ENCODE results near the gene CALML5.
A peak's percentile ranks its signal among the peaks of the same experiment; 100 is the strongest.

CALML5 gene

GRCh38 chr10:5514226-5514850 is 15.0 kb upstream of the CALML5 start:
- no peak for DNase-seq
- no peaks in the 10 kb centered on the region for H3K36me3 Mint-ChIP-seq
- no peak overlapping the region for H3K4me3 Mint-ChIP-seq
- peaks cover 7% of the 10 kb centered on the region for H3K4me1 Mint-ChIP-seq
- H3K9me3 Mint-ChIP-seq, result no peaks in the 10 kb centered on the region
- H3K27me3 Mint-ChIP-seq, result peaks cover 59% of the 10 kb centered on the region
- no peak overlapping the region for H3K27ac Mint-ChIP-seq
- CTCF ChIA-PET, result no interaction called here

DNA sequence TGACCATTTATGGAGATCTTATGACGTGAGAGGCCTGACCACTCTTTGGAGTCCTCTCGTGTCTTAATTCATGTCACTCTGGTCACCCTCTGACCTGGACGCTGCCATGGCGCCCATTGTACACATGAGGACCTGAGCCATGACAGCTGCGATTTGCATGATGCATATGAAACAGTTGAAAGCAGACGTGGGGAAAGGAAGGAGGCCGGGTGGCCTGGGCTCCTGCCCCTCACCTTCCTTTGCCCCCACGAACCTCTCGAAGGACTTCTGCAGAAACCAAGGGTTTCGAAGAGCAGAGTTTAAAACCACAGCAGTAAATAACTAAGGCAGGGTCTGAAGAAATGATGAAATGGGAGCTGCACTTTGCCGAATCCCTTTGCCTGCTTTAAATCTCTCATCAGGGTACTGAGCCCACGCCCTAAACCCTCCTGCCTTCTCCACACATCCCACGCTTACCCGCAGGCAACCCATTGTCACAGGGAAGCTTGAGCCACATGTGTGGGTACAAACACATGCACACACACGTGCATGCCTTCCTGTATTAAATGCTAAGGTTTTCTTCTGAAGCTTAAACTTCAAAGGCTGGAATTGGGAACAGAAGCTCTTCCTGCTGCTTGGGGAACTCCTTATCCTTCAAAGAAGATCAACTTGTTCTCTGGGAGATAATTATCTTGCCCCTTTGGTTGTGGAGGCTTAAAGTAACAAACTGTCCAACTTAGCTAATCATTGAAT is 13.7 kb upstream of the CALML5 start:
- no peak overlapping the region for H3K4me3 Mint-ChIP-seq
- peaks cover 7% of the 10 kb centered on the region for H3K4me1 Mint-ChIP-seq
- no peaks in the 10 kb centered on the region for H3K36me3 Mint-ChIP-seq
- no peak for DNase-seq
- H3K9me3 Mint-ChIP-seq, result no peaks in the 10 kb centered on the region
- no peak overlapping the region for H3K27ac Mint-ChIP-seq
- CTCF ChIA-PET, result interaction anchor here (0.7 kb wide), 1 partner anchor 110 kb away, joined by 5 read pairs; no protein-coding TSS in a partner anchor
- H3K27me3 Mint-ChIP-seq, result peaks cover 53% of the 10 kb centered on the region

DNA sequence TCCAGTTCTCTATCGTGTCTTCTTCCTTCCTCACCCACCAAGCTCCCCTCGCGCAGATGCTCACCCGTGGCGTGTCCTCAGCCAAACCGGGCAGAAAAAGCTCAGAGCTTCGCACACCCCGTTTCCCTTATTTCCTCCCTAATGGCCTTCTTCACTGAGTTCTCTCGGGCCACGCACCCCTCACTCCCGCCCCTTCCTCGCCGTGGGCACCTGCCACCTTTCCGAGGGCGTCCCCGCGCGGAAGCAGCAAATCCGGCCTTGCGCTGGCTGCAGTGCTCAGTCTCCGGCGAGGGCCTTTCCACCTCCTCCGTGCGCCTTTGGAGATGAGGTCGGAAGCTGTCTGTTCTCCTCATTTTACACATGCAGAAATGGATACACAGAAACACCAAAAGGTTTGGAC is 13.0 kb upstream of the CALML5 start:
- Mint-ChIP-seq H3K4me3 (no peak overlapping the region), H3K27me3 (peaks cover 51% of the 10 kb centered on the region), H3K36me3 (no peaks in the 10 kb centered on the region), H3K4me1 (peaks cover 7% of the 10 kb centered on the region), H3K27ac (no peak overlapping the region), H3K9me3 (no peaks in the 10 kb centered on the region)
- no peak for DNase-seq
- CTCF ChIA-PET, result no interaction called here

GRCh38 chr10:5511885-5512280 is 12.5 kb upstream of the CALML5 start:
- DNase-seq, result no peak
- Mint-ChIP-seq H3K27ac (no peak overlapping the region), H3K9me3 (no peaks in the 10 kb centered on the region), H3K36me3 (no peaks in the 10 kb centered on the region), H3K4me1 (peaks cover 7% of the 10 kb centered on the region), H3K4me3 (no peak overlapping the region), H3K27me3 (peaks cover 49% of the 10 kb centered on the region)
- CTCF ChIA-PET, result no interaction called here

DNA sequence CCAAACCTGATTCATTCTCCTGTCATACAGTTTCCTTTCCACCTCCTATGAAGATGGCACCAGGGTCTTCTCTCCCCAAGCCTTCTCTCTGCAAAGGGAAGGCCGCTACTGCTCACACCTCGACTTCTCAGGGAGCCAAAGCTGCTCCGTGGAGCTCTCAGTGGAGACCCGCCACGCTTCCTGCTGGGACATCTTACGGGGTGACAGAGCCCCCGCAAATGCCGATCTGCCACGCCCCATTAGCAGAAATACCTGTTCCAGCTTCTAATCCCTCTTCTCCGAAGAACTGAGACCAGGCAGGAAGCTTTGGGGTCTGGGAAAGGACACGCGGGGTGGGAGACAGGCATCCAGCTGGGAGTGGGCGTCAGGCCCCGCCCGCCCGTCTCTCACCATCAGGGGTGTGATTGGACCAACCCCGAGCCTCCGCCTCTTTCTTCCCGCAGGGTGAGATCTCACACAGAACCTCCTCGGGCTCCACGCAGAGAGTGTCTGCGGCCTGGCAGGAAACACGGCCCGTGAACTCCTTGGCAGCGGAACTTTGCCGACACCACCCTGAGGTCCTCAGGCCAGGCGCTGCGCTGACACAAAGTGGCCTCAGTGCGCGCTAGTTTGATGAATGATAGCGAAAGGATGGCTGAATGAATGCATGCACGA is 12.0 kb upstream of the CALML5 start:
- Mint-ChIP-seq H3K9me3 (no peaks in the 10 kb centered on the region), H3K27me3 (peaks cover 53% of the 10 kb centered on the region), H3K27ac (no peak overlapping the region), H3K4me1 (peaks cover 7% of the 10 kb centered on the region), H3K4me3 (no peak overlapping the region), H3K36me3 (no peaks in the 10 kb centered on the region)
- CTCF ChIA-PET, result no interaction called here
- no peak for DNase-seq

DNA sequence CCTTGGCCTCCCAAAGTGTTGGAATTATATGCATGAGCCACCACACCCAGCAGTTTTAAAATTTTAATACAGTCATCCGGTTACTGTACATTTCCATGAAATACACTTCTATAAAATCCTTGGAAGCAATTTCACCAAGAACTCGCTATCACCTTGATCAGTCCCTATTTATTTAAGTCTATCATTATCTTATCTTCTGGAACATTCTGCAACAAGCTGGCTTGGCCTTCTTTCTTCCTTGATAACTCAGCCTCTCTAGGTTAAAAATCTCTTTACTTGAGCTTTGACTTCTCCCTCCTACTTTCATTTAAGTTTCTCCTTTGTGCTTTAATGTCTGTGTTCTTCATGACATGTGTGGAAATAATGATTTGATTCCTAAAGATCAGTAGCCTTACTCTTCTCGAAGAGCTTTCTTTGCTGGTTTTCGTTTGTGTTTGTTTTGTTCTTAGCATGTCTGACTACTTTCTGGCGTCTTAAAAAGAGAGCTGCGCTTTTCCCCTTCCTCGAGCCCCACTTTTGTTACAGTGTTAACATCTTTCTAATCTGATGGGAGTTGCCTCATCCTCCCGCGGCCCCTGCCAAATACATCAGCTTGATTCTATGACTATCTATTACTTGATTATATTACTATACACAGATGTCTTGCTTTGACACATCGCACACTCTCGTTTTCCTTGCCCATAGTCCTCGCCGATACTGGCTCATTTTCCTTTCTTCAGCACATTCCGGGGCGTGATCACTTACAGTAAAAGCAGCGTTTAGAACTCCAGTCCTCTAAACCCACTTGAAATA is 11.1 kb upstream of the CALML5 start:
- H3K4me3 Mint-ChIP-seq, result no peak overlapping the region

DNA sequence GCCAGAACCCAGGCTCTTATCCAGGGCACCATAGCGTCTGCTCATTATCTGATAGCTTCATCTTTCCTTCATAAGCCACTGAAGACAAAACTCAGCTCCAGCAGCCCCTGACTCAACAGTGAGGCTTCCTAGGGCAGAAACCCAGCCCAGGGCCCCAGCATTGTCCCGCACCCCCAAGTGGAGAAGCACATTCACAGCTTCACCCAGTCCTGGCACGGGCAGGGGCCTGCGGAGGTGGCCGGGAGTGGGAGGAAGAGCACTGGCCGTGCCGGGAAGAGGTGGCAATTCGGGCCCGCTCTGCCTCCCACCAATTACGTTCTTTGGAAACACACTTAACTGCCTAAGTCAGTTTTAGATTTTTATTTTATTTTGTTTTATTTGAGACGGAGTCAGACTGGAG is 10.3 kb upstream of the CALML5 start:
- Mint-ChIP-seq H3K4me1 (peaks cover 7% of the 10 kb centered on the region), H3K36me3 (no peaks in the 10 kb centered on the region), H3K27ac (no peak overlapping the region), H3K4me3 (no peak overlapping the region), H3K27me3 (peaks cover 53% of the 10 kb centered on the region), H3K9me3 (no peaks in the 10 kb centered on the region)
- DNase-seq, result no peak
- CTCF ChIA-PET, result no interaction called here

More for the DNA sequence above, 11.1 kb upstream of the CALML5 start:
- peaks cover 50% of the 10 kb centered on the region for H3K27me3 Mint-ChIP-seq
- no peak overlapping the region for H3K27ac Mint-ChIP-seq
- CTCF ChIA-PET, result interaction anchor here (0.6 kb wide), 1 partner anchor 18 kb away, joined by 4 read pairs; no protein-coding TSS in a partner anchor
- H3K36me3 Mint-ChIP-seq, result no peaks in the 10 kb centered on the region
- DNase-seq, result no peak
- peaks cover 7% of the 10 kb centered on the region for H3K4me1 Mint-ChIP-seq
- no peaks in the 10 kb centered on the region for H3K9me3 Mint-ChIP-seq

GRCh38 chr10:5509236-5509635 is 9.9 kb upstream of the CALML5 start:
- CTCF ChIA-PET, result no interaction called here
- no peak for DNase-seq
- Mint-ChIP-seq H3K27ac (no peak overlapping the region), H3K9me3 (no peaks in the 10 kb centered on the region), H3K4me1 (peaks cover 7% of the 10 kb centered on the region), H3K4me3 (no peak overlapping the region), H3K27me3 (peaks cover 53% of the 10 kb centered on the region), H3K36me3 (no peaks in the 10 kb centered on the region)

- DNase-seq, result no peak
- no peak overlapping the region for H3K27ac Mint-ChIP-seq
- H3K36me3 Mint-ChIP-seq, result no peaks in the 10 kb centered on the region
- peaks cover 7% of the 10 kb centered on the region for H3K4me1 Mint-ChIP-seq
- H3K9me3 Mint-ChIP-seq, result no peaks in the 10 kb centered on the region
- H3K4me3 Mint-ChIP-seq, result no peak overlapping the region
- H3K27me3 Mint-ChIP-seq, result peaks cover 53% of the 10 kb centered on the region
- CTCF ChIA-PET, result no interaction called here
These were observed 9.4 kb upstream of the CALML5 start for GRCh38 chr10:5508786-5509185.

- Mint-ChIP-seq H3K9me3 (no peaks in the 10 kb centered on the region), H3K36me3 (no peaks in the 10 kb centered on the region), H3K4me1 (peaks cover 4% of the 10 kb centered on the region), H3K27me3 (peaks cover 53% of the 10 kb centered on the region), H3K4me3 (no peak overlapping the region), H3K27ac (no peak overlapping the region)
- CTCF ChIA-PET, result no interaction called here
- DNase-seq, result no peak
These were observed 8.8 kb upstream of the CALML5 start for GRCh38 chr10:5508161-5508604.

DNA sequence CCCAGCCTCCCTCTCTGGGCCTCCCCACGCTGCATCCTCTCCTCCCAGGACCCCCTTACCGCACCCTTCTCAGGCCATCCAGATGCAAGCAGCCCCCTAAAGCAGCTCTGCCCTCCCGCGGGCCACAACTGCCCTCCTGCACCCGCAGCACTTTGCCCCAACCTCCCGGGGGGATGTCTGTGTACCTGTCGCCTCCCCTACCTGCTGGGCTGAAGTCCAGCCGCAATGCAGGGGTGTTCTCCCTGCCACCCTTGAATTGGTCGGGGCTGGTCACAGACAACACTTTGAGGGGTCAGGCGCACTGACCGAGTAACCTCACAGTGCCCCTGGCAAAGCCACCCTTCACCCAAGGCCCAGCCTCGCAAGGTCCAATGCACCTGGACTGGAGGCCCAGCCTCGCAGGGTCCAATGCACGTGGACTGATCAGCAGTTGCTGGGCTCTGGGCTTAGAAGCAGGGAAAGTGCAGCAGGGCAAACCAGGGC is 8.3 kb upstream of the CALML5 start:
- Mint-ChIP-seq H3K4me3 (no peak overlapping the region), H3K27me3 (peaks cover 53% of the 10 kb centered on the region), H3K36me3 (no peaks in the 10 kb centered on the region), H3K27ac (no peak overlapping the region), H3K4me1 (no peaks in the 10 kb centered on the region), H3K9me3 (no peaks in the 10 kb centered on the region)
- CTCF ChIA-PET, result no interaction called here
- no peak for DNase-seq

GRCh38 chr10:5506751-5507648 is 7.6 kb upstream of the CALML5 start:
- Mint-ChIP-seq H3K27me3 (peaks cover 55% of the 10 kb centered on the region), H3K4me1 (no peaks in the 10 kb centered on the region), H3K27ac (peak overlapping the region; percentile 19), H3K9me3 (no peaks in the 10 kb centered on the region), H3K36me3 (no peaks in the 10 kb centered on the region), H3K4me3 (no peak overlapping the region)
- DNase-seq, result no peak
- CTCF ChIA-PET, result no interaction called here

- H3K27me3 Mint-ChIP-seq, result peaks cover 48% of the 10 kb centered on the region
- H3K4me1 Mint-ChIP-seq, result no peaks in the 10 kb centered on the region
- H3K36me3 Mint-ChIP-seq, result no peaks in the 10 kb centered on the region
- no peak for DNase-seq
- no peaks in the 10 kb centered on the region for H3K9me3 Mint-ChIP-seq
- CTCF ChIA-PET, result no interaction called here
- no peak overlapping the region for H3K27ac Mint-ChIP-seq
- no peak overlapping the region for H3K4me3 Mint-ChIP-seq
These were observed 6.9 kb upstream of the CALML5 start for GRCh38 chr10:5506246-5506645.

Data from activated naive CD4-positive, alpha-beta T cell treated with anti-CD3 and anti-CD28 coated beads, Interleukin-2, amount 10 ng/mL, durations not matched to agents 7 days and 5 days (primary cell).